ENCODE data around the gene CD63.

Gene CD63

GRCh38 chr12:55707219-55707671 lies 21.6 kb downstream of the CD63 start:
- Mint-ChIP-seq H3K27me3 (peaks cover 9% of the 10 kb centered on the region), H3K4me3 (peak overlapping the region; percentile 78), H3K36me3 (no peaks in the 10 kb centered on the region), H3K27ac (no peak overlapping the region), H3K4me1 (ENCODE audit: low read depth) (peaks cover 19% of the 10 kb centered on the region), H3K9me3 (ENCODE audit: low read depth) (no peaks in the 10 kb centered on the region)

GRCh38 chr12:55706568-55707218 lies 22.1 kb downstream of the CD63 start:
- Mint-ChIP-seq H3K36me3 (no peaks in the 10 kb centered on the region), H3K27me3 (peaks cover 9% of the 10 kb centered on the region), H3K4me3 (peak overlapping the region; percentile 78), H3K27ac (no peak overlapping the region), H3K9me3 (ENCODE audit: low read depth) (no peaks in the 10 kb centered on the region), H3K4me1 (ENCODE audit: low read depth) (peaks cover 19% of the 10 kb centered on the region)

- Mint-ChIP-seq H3K9me3 (ENCODE audit: low read depth) (no peaks in the 10 kb centered on the region), H3K27ac (no peak overlapping the region), H3K4me1 (ENCODE audit: low read depth) (peaks cover 19% of the 10 kb centered on the region), H3K27me3 (peaks cover 9% of the 10 kb centered on the region), H3K36me3 (no peaks in the 10 kb centered on the region), H3K4me3 (no peak overlapping the region)
Measured at GRCh38 chr12:55705782-55706402, 22.9 kb downstream of the CD63 start.

GRCh38 chr12:55704824-55705718 lies 23.7 kb downstream of the CD63 start:
- Mint-ChIP-seq H3K4me3 (no peak overlapping the region), H3K27ac (no peak overlapping the region), H3K4me1 (ENCODE audit: low read depth) (peaks cover 19% of the 10 kb centered on the region), H3K9me3 (ENCODE audit: low read depth) (no peaks in the 10 kb centered on the region), H3K27me3 (peaks cover 9% of the 10 kb centered on the region), H3K36me3 (no peaks in the 10 kb centered on the region)

GRCh38 chr12:55703901-55704761 lies 24.7 kb downstream of the CD63 start:
- H3K27ac Mint-ChIP-seq, result no peak overlapping the region
- peaks cover 18% of the 10 kb centered on the region for H3K4me1 Mint-ChIP-seq (ENCODE audit: low read depth)
- no peaks in the 10 kb centered on the region for H3K36me3 Mint-ChIP-seq
- H3K27me3 Mint-ChIP-seq, result peaks cover 8% of the 10 kb centered on the region
- no peaks in the 10 kb centered on the region for H3K9me3 Mint-ChIP-seq (ENCODE audit: low read depth)
- no peak overlapping the region for H3K4me3 Mint-ChIP-seq

GRCh38 chr12:55703288-55703687 lies 25.5 kb downstream of the CD63 start:
- peaks cover 11% of the 10 kb centered on the region for H3K4me1 Mint-ChIP-seq (ENCODE audit: low read depth)
- no peaks in the 10 kb centered on the region for H3K36me3 Mint-ChIP-seq
- no peaks in the 10 kb centered on the region for H3K9me3 Mint-ChIP-seq (ENCODE audit: low read depth)
- no peak overlapping the region for H3K4me3 Mint-ChIP-seq
- H3K27me3 Mint-ChIP-seq, result peaks cover 6% of the 10 kb centered on the region
- H3K27ac Mint-ChIP-seq, result no peak overlapping the region

GRCh38 chr12:55702861-55703260 lies 25.9 kb downstream of the CD63 start:
- Mint-ChIP-seq H3K4me1 (ENCODE audit: low read depth) (peaks cover 7% of the 10 kb centered on the region), H3K27ac (no peak overlapping the region), H3K4me3 (no peak overlapping the region), H3K27me3 (peaks cover 6% of the 10 kb centered on the region), H3K9me3 (ENCODE audit: low read depth) (no peaks in the 10 kb centered on the region), H3K36me3 (no peaks in the 10 kb centered on the region)

- Mint-ChIP-seq H3K27me3 (no peaks in the 10 kb centered on the region), H3K36me3 (no peaks in the 10 kb centered on the region), H3K9me3 (ENCODE audit: low read depth) (no peaks in the 10 kb centered on the region), H3K4me1 (ENCODE audit: low read depth) (no peaks in the 10 kb centered on the region), H3K4me3 (no peak overlapping the region), H3K27ac (no peak overlapping the region)
Measured at GRCh38 chr12:55700255-55701018, 28.4 kb downstream of the CD63 start.

- no peaks in the 10 kb centered on the region for H3K36me3 Mint-ChIP-seq
- no peaks in the 10 kb centered on the region for H3K9me3 Mint-ChIP-seq (ENCODE audit: low read depth)
- no peak overlapping the region for H3K27ac Mint-ChIP-seq
- no peaks in the 10 kb centered on the region for H3K27me3 Mint-ChIP-seq
- H3K4me3 Mint-ChIP-seq, result no peak overlapping the region
- no peaks in the 10 kb centered on the region for H3K4me1 Mint-ChIP-seq (ENCODE audit: low read depth)
Measured at GRCh38 chr12:55699471-55700055, 29.2 kb downstream of the CD63 start.

- H3K4me3 Mint-ChIP-seq, result no peak overlapping the region
- no peak overlapping the region for H3K27ac Mint-ChIP-seq
- H3K9me3 Mint-ChIP-seq (ENCODE audit: low read depth), result no peaks in the 10 kb centered on the region
- H3K27me3 Mint-ChIP-seq, result no peaks in the 10 kb centered on the region
- H3K4me1 Mint-ChIP-seq (ENCODE audit: low read depth), result no peaks in the 10 kb centered on the region
- no peaks in the 10 kb centered on the region for H3K36me3 Mint-ChIP-seq
Measured at GRCh38 chr12:55698965-55699364, 29.8 kb downstream of the CD63 start.

GRCh38 chr12:55698241-55698955 lies 30.4 kb downstream of the CD63 start:
- Mint-ChIP-seq H3K27me3 (no peaks in the 10 kb centered on the region), H3K27ac (no peak overlapping the region), H3K4me1 (ENCODE audit: low read depth) (no peaks in the 10 kb centered on the region), H3K9me3 (ENCODE audit: low read depth) (no peaks in the 10 kb centered on the region), H3K36me3 (no peaks in the 10 kb centered on the region), H3K4me3 (no peak overlapping the region)

GRCh38 chr12:55697686-55698085 lies 31.1 kb downstream of the CD63 start:
- Mint-ChIP-seq H3K9me3 (ENCODE audit: low read depth) (no peaks in the 10 kb centered on the region), H3K27ac (no peak overlapping the region), H3K4me3 (no peak overlapping the region)

GRCh38 chr12:55696796-55697462 lies 31.9 kb downstream of the CD63 start:
- Mint-ChIP-seq H3K4me1 (ENCODE audit: low read depth) (no peaks in the 10 kb centered on the region), H3K27ac (no peak overlapping the region), H3K27me3 (no peaks in the 10 kb centered on the region), H3K9me3 (ENCODE audit: low read depth) (no peaks in the 10 kb centered on the region), H3K36me3 (no peaks in the 10 kb centered on the region), H3K4me3 (no peak overlapping the region)

More at GRCh38 chr12:55697686-55698085, 31.1 kb downstream of the CD63 start:
- no peaks in the 10 kb centered on the region for H3K36me3 Mint-ChIP-seq
- H3K27me3 Mint-ChIP-seq, result no peaks in the 10 kb centered on the region
- no peaks in the 10 kb centered on the region for H3K4me1 Mint-ChIP-seq (ENCODE audit: low read depth)
